OCI-LY7 (cell line): ENCODE measurements around the gene CELF4. TPM values are rescaled to one million over a fixed set of nuclear protein-coding genes. Genes with fewer than 3 reads are reported as not detected.

ENCODE experiments used
- BruUV-seq: library from RNA; stranded (reverse); fragments of 400-500 nt; replicated peaks from 2 replicates; lab custom pipeline; 2021; lab: Mats Ljungman, UMichigan
- CTCF ChIA-PET: fragments of 300-600 bp; sonication (Branson Sonifier 250); formaldehyde crosslinking; loops from one replicate; lab custom pipeline; 2022; ENCODE audit warnings: antibody characterized with exemption; ENCODE audit not compliant: unreplicated experiment; lab: Charles Lee
- POLR2A ChIA-PET: fragments of 300-600 bp; sonication (Branson Sonifier 250); formaldehyde crosslinking; loops from one replicate; lab custom pipeline; 2022; ENCODE audit warnings: antibody characterized with exemption; lab: Charles Lee
- DNase-seq: peaks from one replicate; pipeline ENCODE4 v3.0.0-alpha.2; 2015; ENCODE audit warnings: low spot score
- H2AFZ ChIP-seq: fragments of 200-600 bp; sonication (generic), shearing (Covaris generic); 2 replicates; pipeline ENCODE4 v1.6.1; 2014; ENCODE audit warnings: mild to moderate bottlenecking, antibody characterized with exemption, low read length, moderate library complexity
- H3K27ac ChIP-seq: fragments of 200-600 bp; sonication (generic); 2 replicates; pipeline ENCODE4 v1.5.1; 2014; ENCODE audit warnings: mixed run types, low read depth, mild to moderate bottlenecking, moderate library complexity, low read length, inconsistent platforms; ENCODE audit not compliant: poor library complexity, severe bottlenecking
- H3K36me3 ChIP-seq: fragments of 200-600 bp; sonication (generic); 2 replicates; pipeline ENCODE4 v1.6.1; 2014; ENCODE audit warnings: mild to moderate bottlenecking, antibody characterized with exemption, low read length, moderate library complexity, mixed read lengths; ENCODE audit not compliant: insufficient read depth
- H3K4me1 ChIP-seq: fragments of 200-600 bp; sonication (generic); 2 replicates; pipeline ENCODE4 v1.5.1; 2014; ENCODE audit warnings: mild to moderate bottlenecking, low read length; ENCODE audit not compliant: insufficient read depth, poor library complexity, severe bottlenecking
- H3K4me2 ChIP-seq: fragments of 200-600 bp; sonication (generic); 2 replicates; pipeline ENCODE4 v1.6.1; 2014; ENCODE audit warnings: mild to moderate bottlenecking, low read length
- H3K4me3 ChIP-seq: fragments of 200-600 bp; sonication (generic); 2 replicates; pipeline ENCODE4 v1.5.1; 2014; ENCODE audit warnings: mild to moderate bottlenecking, low read depth, low read length; ENCODE audit not compliant: poor library complexity, severe bottlenecking
- H3K79me2 ChIP-seq: fragments of 200-600 bp; sonication (generic); 2 replicates; pipeline ENCODE4 v1.6.1; 2016; ENCODE audit warnings: low read depth, mild to moderate bottlenecking, low read length, moderate library complexity, mixed read lengths; ENCODE audit not compliant: insufficient read depth
- H3K9me2 ChIP-seq: fragments of 200-600 bp; sonication (generic); 2 replicates; pipeline ENCODE4 v1.6.1; 2016; ENCODE audit warnings: mild to moderate bottlenecking, low read length, mixed read lengths; ENCODE audit not compliant: insufficient read depth
- H3K9me3 ChIP-seq: fragments of 200-600 bp; sonication (generic); 2 replicates; pipeline ENCODE4 v1.6.1; 2014; ENCODE audit warnings: mild to moderate bottlenecking, mixed run types, low read length, mixed read lengths
- H4K20me1 ChIP-seq: fragments of 200-600 bp; sonication (generic); 2 replicates; pipeline ENCODE4 v1.6.1; 2014; ENCODE audit warnings: mild to moderate bottlenecking, antibody characterized with exemption, low read length, moderate library complexity, mixed read lengths; ENCODE audit not compliant: insufficient read depth
- CTCF ChIP-seq: fragments of 200-600 bp; sonication (generic); conservative IDR thresholded peaks from 2 replicates; pipeline ENCODE4 v1.5.1; 2014; ENCODE audit warnings: mild to moderate bottlenecking, antibody characterized with exemption, low read length, moderate library complexity, mixed read lengths
- EZH2phosphoT487 ChIP-seq: fragments of 200-600 bp; sonication (generic); IDR thresholded peaks from 2 replicates; pipeline ENCODE4 v1.6.1; 2018; ENCODE audit warnings: low read depth, borderline replicate concordance, mild to moderate bottlenecking, mixed run types, antibody characterized with exemption, low read length, moderate library complexity, mixed read lengths
- intact Hi-C: fragments of 100-400 bp; cut with micrococcal nuclease; formaldehyde crosslinking; loops from one replicate; pipeline ENCODE4 v1.10.0; 2022; ENCODE audit not compliant: unreplicated experiment
- total RNA-seq, 2 experiments: library from RNA; depleted of rRNA in 1 of 2; stranded (reverse); fragments of >200 nt in 1 of 2; shearing (Covaris generic) in 1 of 2; gene quantifications; 2 replicates each; pipeline ENCODE4 v1.2.3, GENCODE V29; 2014 to 2022

CELF4 gene
- total RNA-seq, 2 experiments from 2014 or later = not detected

GRCh38 chr18:37389041-37389440, 176.6 kb downstream of the CELF4 start:
- ChIA-PET CTCF (interaction anchor here (0.6 kb wide), 1 partner anchor 53 kb away, joined by 3 read pairs; no protein-coding TSS in a partner anchor), POLR2A (no interaction called here)
- no peaks in the 10 kb centered on the region for H3K36me3 ChIP-seq
- DNase-seq = no peak
- H3K4me2 ChIP-seq = no peak overlapping the region
- no peaks in the 10 kb centered on the region for H3K79me2 ChIP-seq
- no peak for TF ChIP-seq CTCF
- no peak for TF ChIP-seq EZH2phosphoT487
- intact Hi-C loops = loop anchor here (5.0 kb wide), 1 partner anchor 148 kb away; no protein-coding TSS in a partner anchor
- H4K20me1 ChIP-seq = no peaks in the 10 kb centered on the region
- no peak overlapping the region for H3K27ac ChIP-seq
- H2AFZ ChIP-seq = no peak overlapping the region
- BruUV-seq = no TSS peak
- no peak overlapping the region for H3K4me3 ChIP-seq
- no peaks in the 10 kb centered on the region for H3K4me1 ChIP-seq
- H3K9me3 ChIP-seq = no peaks in the 10 kb centered on the region
- no peaks in the 10 kb centered on the region for H3K9me2 ChIP-seq

DNA sequence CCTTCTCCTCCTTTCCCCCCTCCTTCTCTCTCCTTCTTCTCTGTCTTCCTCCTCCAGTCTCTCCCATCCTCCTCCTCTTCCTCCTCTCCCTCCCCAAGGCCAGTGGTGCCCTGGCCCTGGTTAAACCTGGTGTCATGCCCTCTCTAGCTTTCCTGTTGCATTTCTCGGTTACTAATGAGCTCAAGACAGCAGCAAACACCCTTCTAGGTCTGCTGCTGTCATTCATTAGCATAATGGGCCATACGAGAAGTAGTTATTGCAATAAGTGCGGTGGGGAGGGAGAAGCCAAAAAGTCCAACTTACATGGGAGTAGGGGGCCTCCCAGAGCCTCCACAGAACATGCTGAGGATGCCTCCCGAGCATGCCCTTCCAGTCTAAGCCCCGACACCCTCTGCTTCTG, 177.2 kb downstream of the CELF4 start:
- TF ChIP-seq CTCF = no peak
- no peak for TF ChIP-seq EZH2phosphoT487
- POLR2A ChIA-PET = interaction anchor here (0.6 kb wide), 1 partner anchor 47 kb away, joined by 4 read pairs; no protein-coding TSS in a partner anchor
- no peaks in the 10 kb centered on the region for H3K36me3 ChIP-seq

More for the DNA sequence above, 177.2 kb downstream of the CELF4 start:
- H3K79me2 ChIP-seq = no peaks in the 10 kb centered on the region
- H4K20me1 ChIP-seq = no peaks in the 10 kb centered on the region
- DNase-seq = no peak
- H2AFZ ChIP-seq = no peak overlapping the region
- no peak overlapping the region for H3K27ac ChIP-seq
- CTCF ChIA-PET = interaction anchor here (0.6 kb wide), 1 partner anchor 54 kb away, joined by 3 read pairs; no protein-coding TSS in a partner anchor
- no peaks in the 10 kb centered on the region for H3K9me2 ChIP-seq
- no peak overlapping the region for H3K4me3 ChIP-seq
- intact Hi-C loops = loop anchor here (5.0 kb wide), 1 partner anchor 149 kb away; no protein-coding TSS in a partner anchor
- H3K9me3 ChIP-seq = no peaks in the 10 kb centered on the region
- no peak overlapping the region for H3K4me2 ChIP-seq
- H3K4me1 ChIP-seq = no peaks in the 10 kb centered on the region
- no TSS peak for BruUV-seq
